Hepatocyte (in vitro differentiated cells): ENCODE results near the gene NELL2. TPM values are rescaled to one million over a fixed set of nuclear protein-coding genes. Genes with fewer than 3 reads are reported as not detected.
A peak's percentile ranks its signal among the peaks of the same experiment; 100 is the strongest.

Experiments used
- DNase-seq: peaks from one replicate; pipeline ENCODE4 v3.0.0-alpha.2; 2016; ENCODE audit warnings: low spot score
- H2AFZ ChIP-seq: fragments of 200-600 bp; sonication (generic); 2 replicates; pipeline ENCODE4 v1.6.0; 2016; ENCODE audit warnings: antibody characterized with exemption, mild to moderate bottlenecking
- H3K27ac ChIP-seq: fragments of 200-600 bp; sonication (generic); 2 replicates; pipeline ENCODE4 v1.5.1; 2016; ENCODE audit warnings: mild to moderate bottlenecking
- H3K27me3 ChIP-seq: fragments of 200-600 bp; sonication (generic); 2 replicates; pipeline ENCODE4 v1.6.1; 2016
- H3K36me3 ChIP-seq: fragments of 200-600 bp; sonication (generic); replicated peaks from 2 replicates; pipeline ENCODE4 v1.5.1; 2016; ENCODE audit warnings: low read depth; ENCODE audit not compliant: insufficient read depth
- H3K4me1 ChIP-seq: fragments of 200-600 bp; sonication (generic); 2 replicates; pipeline ENCODE4 v1.5.1; 2016; ENCODE audit warnings: mild to moderate bottlenecking, moderate library complexity; ENCODE audit not compliant: insufficient read depth
- H3K4me2 ChIP-seq: fragments of 200-600 bp; sonication (generic); 2 replicates; pipeline ENCODE4 v1.6.0; 2016
- H3K4me3 ChIP-seq: fragments of 200-600 bp; sonication (generic); 2 replicates; pipeline ENCODE4 v1.5.1; 2016; ENCODE audit warnings: mild to moderate bottlenecking
- H3K79me2 ChIP-seq: fragments of 200-600 bp; sonication (generic); 2 replicates; pipeline ENCODE4 v1.6.0; 2017; ENCODE audit warnings: mild to moderate bottlenecking
- H3K9me2 ChIP-seq: fragments of 200-600 bp; sonication (generic); replicated peaks from 2 replicates; pipeline ENCODE4 v1.6.0; 2017; ENCODE audit warnings: mild to moderate bottlenecking; ENCODE audit not compliant: insufficient read depth
- H3K9me3 ChIP-seq: fragments of 200-600 bp; sonication (generic); 2 replicates; pipeline ENCODE4 v1.5.1; 2016; ENCODE audit warnings: low read depth, mild to moderate bottlenecking
- H4K20me1 ChIP-seq: fragments of 200-600 bp; sonication (generic); 2 replicates; pipeline ENCODE4 v1.6.0; 2016; ENCODE audit warnings: mild to moderate bottlenecking; ENCODE audit not compliant: insufficient read depth, poor library complexity, severe bottlenecking
- EZH2 ChIP-seq: fragments of 200-600 bp; sonication (generic); IDR thresholded peaks from 2 replicates; pipeline ENCODE4 v1.6.1; 2016; ENCODE audit warnings: antibody characterized with exemption, mild to moderate bottlenecking, borderline replicate concordance
- EZH2phosphoT487 ChIP-seq: fragments of 200-600 bp; sonication (generic); IDR thresholded peaks from one replicate; pipeline ENCODE4 v1.6.1; 2018; ENCODE audit warnings: antibody characterized with exemption, mild to moderate bottlenecking, low read depth, moderate library complexity; ENCODE audit not compliant: unreplicated experiment, severe bottlenecking
- WGBS: methylation state at CpG from one replicate; pipeline ENCODE4 v1.1.6; 2016; ENCODE audit warnings: low lambda C conversion rate; ENCODE audit errors: missing lambda C conversion rate; 5-methylcytosine and 5-hydroxymethylcytosine counted together
- polyA plus RNA-seq: library from polyadenylated mRNA; unstranded; fragments of >200 nt; fragmentation: Nextera tagmentation; extraction: Ambion mirVana; gene quantifications from 2 replicates; pipeline ENCODE4 v1.2.1, GENCODE V29; 2016
- total RNA-seq: library from RNA; depleted of rRNA; stranded (reverse); fragments of >200 nt; gene quantifications from 2 replicates; pipeline ENCODE4 v1.2.3, GENCODE V29; 2014
- TF ChIP-seq, protein P1 (sequence below): fragments of 200-600 bp; sonication (generic); IDR thresholded peaks from 2 replicates; pipeline ENCODE4 v1.5.1; 2016; ENCODE audit warnings: antibody characterized with exemption, mild to moderate bottlenecking; ENCODE audit not compliant: poor library complexity

Gene NELL2
- total and polyA plus RNA-seq, 2 experiments from 2014 or later, result 7.4 to 31.3 TPM

- H3K79me2 ChIP-seq, result no peaks in the 10 kb centered on the region
- H3K4me2 ChIP-seq, result no peak overlapping the region
- no peaks in the 10 kb centered on the region for H3K4me1 ChIP-seq
- H3K9me3 ChIP-seq, result peaks cover 12% of the 10 kb centered on the region
- H3K27ac ChIP-seq, result no peak overlapping the region
- no peaks in the 10 kb centered on the region for H3K27me3 ChIP-seq
- H3K4me3 ChIP-seq, result no peak overlapping the region
- no peaks in the 10 kb centered on the region for H4K20me1 ChIP-seq
- no peak overlapping the region for H2AFZ ChIP-seq
- no peaks in the 10 kb centered on the region for H3K9me2 ChIP-seq
- H3K36me3 ChIP-seq, result no peaks in the 10 kb centered on the region
- no peak for TF ChIP-seq EZH2phosphoT487
- no peak for TF ChIP-seq EZH2
- TF ChIP-seq, protein P1, sequence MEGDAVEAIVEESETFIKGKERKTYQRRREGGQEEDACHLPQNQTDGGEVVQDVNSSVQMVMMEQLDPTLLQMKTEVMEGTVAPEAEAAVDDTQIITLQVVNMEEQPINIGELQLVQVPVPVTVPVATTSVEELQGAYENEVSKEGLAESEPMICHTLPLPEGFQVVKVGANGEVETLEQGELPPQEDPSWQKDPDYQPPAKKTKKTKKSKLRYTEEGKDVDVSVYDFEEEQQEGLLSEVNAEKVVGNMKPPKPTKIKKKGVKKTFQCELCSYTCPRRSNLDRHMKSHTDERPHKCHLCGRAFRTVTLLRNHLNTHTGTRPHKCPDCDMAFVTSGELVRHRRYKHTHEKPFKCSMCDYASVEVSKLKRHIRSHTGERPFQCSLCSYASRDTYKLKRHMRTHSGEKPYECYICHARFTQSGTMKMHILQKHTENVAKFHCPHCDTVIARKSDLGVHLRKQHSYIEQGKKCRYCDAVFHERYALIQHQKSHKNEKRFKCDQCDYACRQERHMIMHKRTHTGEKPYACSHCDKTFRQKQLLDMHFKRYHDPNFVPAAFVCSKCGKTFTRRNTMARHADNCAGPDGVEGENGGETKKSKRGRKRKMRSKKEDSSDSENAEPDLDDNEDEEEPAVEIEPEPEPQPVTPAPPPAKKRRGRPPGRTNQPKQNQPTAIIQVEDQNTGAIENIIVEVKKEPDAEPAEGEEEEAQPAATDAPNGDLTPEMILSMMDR, result no peak
- DNase-seq, result no peak
- 87% methylated on average over 2 of the region's 2 CpGs for WGBS
Measured at GRCh38 chr12:44476683-44477082, 399.4 kb downstream of the NELL2 start.

GRCh38 chr12:44465139-44465538 lies 411.0 kb downstream of the NELL2 start:
- no peak overlapping the region for H3K4me3 ChIP-seq
- H3K36me3 ChIP-seq, result no peaks in the 10 kb centered on the region
- TF ChIP-seq EZH2 (no peak), EZH2phosphoT487 (no peak)
- TF ChIP-seq, protein P1, result peak; percentile 28
- no peaks in the 10 kb centered on the region for H3K27me3 ChIP-seq
- peak; percentile 8 for DNase-seq
- 79% methylated on average over 2 of the region's 2 CpGs for WGBS
- no peaks in the 10 kb centered on the region for H3K79me2 ChIP-seq
- no peaks in the 10 kb centered on the region for H3K4me1 ChIP-seq
- no peaks in the 10 kb centered on the region for H3K9me2 ChIP-seq
- no peaks in the 10 kb centered on the region for H4K20me1 ChIP-seq
- H3K27ac ChIP-seq, result no peak overlapping the region
- H3K4me2 ChIP-seq, result no peak overlapping the region
- H2AFZ ChIP-seq, result no peak overlapping the region
- no peaks in the 10 kb centered on the region for H3K9me3 ChIP-seq

DNA sequence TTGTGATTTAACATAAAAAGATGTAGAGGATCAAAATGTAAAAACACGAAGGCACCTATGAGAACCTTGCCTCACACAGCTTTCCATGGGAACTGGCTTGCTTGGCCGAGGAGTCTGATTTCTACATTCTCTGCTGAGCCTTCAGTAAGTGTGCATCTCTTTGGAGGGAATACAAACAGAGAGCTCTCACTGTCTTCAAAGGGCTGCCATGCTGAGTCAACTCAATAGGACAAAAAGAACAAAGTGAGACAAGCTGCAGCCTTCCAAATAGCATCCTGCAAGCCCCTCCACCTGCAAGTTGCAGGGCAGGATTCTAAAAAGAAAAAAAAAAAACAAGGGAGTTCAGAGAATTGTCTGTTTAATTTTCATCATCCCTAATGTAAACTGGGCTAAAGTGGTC lies 411.9 kb downstream of the NELL2 start:
- TF ChIP-seq EZH2phosphoT487, result no peak
- TF ChIP-seq, protein P1, result no peak
- no peak for TF ChIP-seq EZH2
- H3K79me2 ChIP-seq, result no peaks in the 10 kb centered on the region
- H3K36me3 ChIP-seq, result no peaks in the 10 kb centered on the region
- DNase-seq, result no peak
- no peak overlapping the region for H3K27ac ChIP-seq
- H3K9me3 ChIP-seq, result no peaks in the 10 kb centered on the region
- H3K4me2 ChIP-seq, result no peak overlapping the region
- no peak overlapping the region for H3K4me3 ChIP-seq
- no peaks in the 10 kb centered on the region for H3K9me2 ChIP-seq
- H3K4me1 ChIP-seq, result no peaks in the 10 kb centered on the region
- H2AFZ ChIP-seq, result no peak overlapping the region
- H4K20me1 ChIP-seq, result no peaks in the 10 kb centered on the region
- no peaks in the 10 kb centered on the region for H3K27me3 ChIP-seq
- WGBS, result 65% methylated on average over 2 of the region's 2 CpGs

GRCh38 chr12:44462729-44463128 lies 413.4 kb downstream of the NELL2 start:
- Histone ChIP-seq H3K79me2 (no peaks in the 10 kb centered on the region), H3K9me3 (no peaks in the 10 kb centered on the region), H3K36me3 (no peaks in the 10 kb centered on the region), H3K4me3 (no peak overlapping the region), H3K4me1 (no peaks in the 10 kb centered on the region), H4K20me1 (no peaks in the 10 kb centered on the region), H3K4me2 (no peak overlapping the region), H3K9me2 (no peaks in the 10 kb centered on the region), H3K27me3 (no peaks in the 10 kb centered on the region), H2AFZ (no peak overlapping the region), H3K27ac (no peak overlapping the region)
- DNase-seq, result no peak
- TF ChIP-seq, protein P1, result no peak
- TF ChIP-seq EZH2 (no peak), EZH2phosphoT487 (no peak)
